Loucy (cell line): ENCODE measurements around the gene DAPK1.

Experiments
- CTCF ChIP-seq: fragments of 200-600 bp; sonication (generic); conservative IDR thresholded peaks from 2 replicates; pipeline ENCODE4 v1.5.1; 2014; ENCODE audit warnings: mild to moderate bottlenecking, antibody characterized with exemption, low read length
- EZH2phosphoT487 ChIP-seq: fragments of 200-600 bp; IDR thresholded peaks from 2 replicates; pipeline ENCODE4 v1.6.1; 2018; ENCODE audit warnings: antibody characterized with exemption, mild to moderate bottlenecking, moderate library complexity, borderline replicate concordance

- TF ChIP-seq CTCF (no peak), EZH2phosphoT487 (no peak)
These were observed 6.8 kb upstream of the DAPK1 start for GRCh38 chr9:87490907-87491306.
